T-helper 1 cell treated with Interleukin-12 subunit alpha and Interleukin-12 subunit beta and Interleukin-4 antibody, amounts not matched to agents 30 ng/mL and 1 ng/mL, for 36 hours (primary cell): ENCODE results near the gene MAPKAP1. TPM values are rescaled to one million over a fixed set of nuclear protein-coding genes. Genes with fewer than 3 reads are reported as not detected.

ENCODE experiments used
- intact Hi-C: fragments of 100-400 bp; cut with micrococcal nuclease; formaldehyde crosslinking; loops from one replicate; pipeline ENCODE4 v1.15.1; 2024
- total RNA-seq: library from RNA; stranded (reverse); gene quantifications from 2 replicates; pipeline ENCODE4 v1.2.3, GENCODE V29; 2022

Gene MAPKAP1
- total RNA-seq, 1 donor from 2014 or later = 70.4 TPM

- intact Hi-C loops = no loop called here
Measured at GRCh38 chr9:125613141-125613540, 93.9 kb downstream of the MAPKAP1 start.

GRCh38 chr9:125612616-125613015, 94.4 kb downstream of the MAPKAP1 start:
- intact Hi-C loops = no loop called here

DNA sequence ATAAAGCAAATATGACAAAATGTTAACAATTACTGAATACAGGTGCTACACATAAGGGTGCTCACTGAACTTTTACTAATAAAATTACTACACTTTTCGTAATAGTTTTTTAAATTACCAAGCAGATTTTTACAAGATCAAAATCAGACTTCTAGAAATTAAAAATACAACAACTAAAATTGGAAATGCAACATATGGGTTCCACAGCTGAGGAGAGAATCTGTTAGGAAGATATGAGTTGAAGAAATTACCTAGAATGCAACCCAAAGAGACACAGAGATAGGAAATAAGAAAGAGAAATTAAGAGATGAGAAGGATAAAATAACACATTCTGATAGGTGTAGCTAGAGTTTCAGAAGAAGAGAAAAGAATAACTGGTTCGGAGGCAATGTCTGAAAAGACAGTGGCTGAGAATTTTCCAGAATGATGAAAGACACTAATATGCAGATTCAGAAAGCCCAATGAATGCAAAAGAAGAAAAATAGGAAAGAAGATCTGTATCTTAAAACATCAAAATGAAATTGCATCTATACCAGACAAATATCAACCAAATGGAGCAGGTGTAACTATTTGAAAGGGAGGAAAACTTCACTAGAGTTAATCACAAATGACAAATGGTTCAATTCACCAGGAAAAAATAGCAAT, 95.8 kb downstream of the MAPKAP1 start:
- intact Hi-C loops = no loop called here

GRCh38 chr9:125609744-125610143, 97.3 kb downstream of the MAPKAP1 start:
- intact Hi-C loops = no loop called here

- intact Hi-C loops = no loop called here
Measured at GRCh38 chr9:125608489-125609224, 98.4 kb downstream of the MAPKAP1 start.

GRCh38 chr9:125604196-125604595, 102.8 kb downstream of the MAPKAP1 start:
- intact Hi-C loops = no loop called here

GRCh38 chr9:125603478-125604021, 103.5 kb downstream of the MAPKAP1 start:
- intact Hi-C loops = no loop called here

- intact Hi-C loops = no loop called here
Measured at GRCh38 chr9:125601961-125602360, 105.0 kb downstream of the MAPKAP1 start.

DNA sequence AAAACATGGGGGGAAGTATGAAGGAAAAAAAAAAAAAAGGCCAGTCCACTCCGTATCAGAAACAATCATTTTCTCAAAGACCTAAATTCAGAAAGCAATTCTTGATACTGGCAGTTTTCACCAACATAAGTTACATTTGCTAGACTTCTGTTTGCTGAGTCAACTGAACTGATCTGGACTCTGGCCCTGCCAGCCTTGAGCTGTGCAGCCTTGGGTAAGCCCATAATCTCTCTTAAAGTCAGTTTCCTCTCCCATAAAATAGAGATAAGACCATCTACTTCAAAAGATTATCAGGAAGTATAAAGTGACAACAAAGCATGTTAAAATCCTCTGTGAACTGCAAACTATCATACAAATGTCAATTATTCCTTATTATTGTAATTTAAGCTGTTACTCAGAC, 106.8 kb downstream of the MAPKAP1 start:
- intact Hi-C loops = no loop called here

DNA sequence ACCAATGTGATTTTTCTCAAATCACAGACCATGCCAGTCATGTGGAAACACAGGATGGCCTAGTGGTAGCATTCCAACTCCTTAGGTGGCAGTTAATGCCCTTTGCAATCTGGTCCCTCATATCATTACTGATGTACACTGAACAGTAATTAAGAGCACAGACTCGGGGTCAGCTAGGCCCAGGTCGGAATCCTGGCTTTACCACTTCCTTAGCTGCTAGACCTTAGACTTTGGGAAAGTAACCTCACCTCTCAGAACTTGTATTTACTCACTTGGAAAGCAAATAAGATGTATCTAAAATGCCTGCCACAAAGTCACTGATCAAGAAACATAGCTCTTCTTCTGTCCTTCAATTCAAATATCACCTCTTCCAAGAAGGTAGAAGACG, 112.8 kb downstream of the MAPKAP1 start:
- intact Hi-C loops = no loop called here

- intact Hi-C loops = no loop called here
Measured at GRCh38 chr9:125593581-125594222, 113.3 kb downstream of the MAPKAP1 start.

GRCh38 chr9:125591888-125592287, 115.1 kb downstream of the MAPKAP1 start:
- intact Hi-C loops = no loop called here

DNA sequence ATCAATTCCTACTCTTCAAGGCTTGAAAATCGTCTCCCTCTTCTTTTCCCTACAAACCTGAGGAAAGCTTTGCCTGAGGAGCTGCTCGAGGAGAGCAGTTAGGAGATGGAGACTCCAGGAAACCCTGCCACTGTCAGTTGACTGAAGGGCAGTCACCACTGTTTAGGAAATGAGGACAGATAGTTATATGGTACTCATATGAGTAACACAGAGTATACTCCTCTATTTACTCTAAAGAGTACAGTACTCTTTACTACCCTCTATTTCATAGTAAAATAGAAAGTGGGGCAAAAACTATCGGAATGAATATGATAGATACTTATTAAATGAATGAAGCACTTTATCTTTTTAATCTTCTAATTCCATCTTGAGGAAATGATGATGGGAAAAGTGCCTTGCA, 115.8 kb downstream of the MAPKAP1 start:
- intact Hi-C loops = no loop called here

DNA sequence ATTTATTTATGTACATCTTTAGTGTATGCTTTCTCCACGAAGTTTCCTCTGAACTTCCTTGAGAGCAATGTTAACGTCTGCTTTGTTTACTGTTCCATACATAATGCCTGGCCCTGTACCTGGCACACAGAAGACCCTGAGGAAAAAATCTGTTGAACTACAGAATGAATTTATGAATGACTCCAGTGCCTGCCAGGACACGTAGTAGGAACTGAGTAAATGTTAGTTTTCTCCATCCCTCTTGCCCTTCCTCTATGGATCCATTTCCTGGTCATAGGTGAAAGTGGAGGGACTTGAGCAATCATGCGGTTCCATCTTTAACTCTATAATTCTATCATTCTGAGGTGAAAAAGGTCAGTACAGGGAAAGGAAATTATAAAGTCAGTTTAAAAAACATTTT, 117.7 kb downstream of the MAPKAP1 start:
- intact Hi-C loops = no loop called here

- intact Hi-C loops = no loop called here
Measured at GRCh38 chr9:125587819-125588460, 119.1 kb downstream of the MAPKAP1 start.

DNA sequence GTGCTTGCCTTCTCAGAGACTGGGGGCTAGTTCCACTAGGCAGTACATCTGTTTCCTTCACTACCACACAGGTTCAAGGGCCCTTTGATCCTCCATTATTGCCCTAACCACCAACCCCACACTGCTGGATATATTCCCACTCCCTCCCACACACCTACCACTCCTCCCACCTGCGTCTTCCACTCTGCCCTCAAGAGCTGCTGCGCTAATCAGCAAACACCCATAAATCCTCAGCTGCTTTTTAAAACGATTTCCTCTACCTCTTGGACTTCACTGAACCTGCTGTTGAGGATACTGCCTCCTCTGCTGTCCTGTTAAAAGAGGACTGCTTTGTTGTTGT, 120.9 kb downstream of the MAPKAP1 start:
- intact Hi-C loops = no loop called here

DNA sequence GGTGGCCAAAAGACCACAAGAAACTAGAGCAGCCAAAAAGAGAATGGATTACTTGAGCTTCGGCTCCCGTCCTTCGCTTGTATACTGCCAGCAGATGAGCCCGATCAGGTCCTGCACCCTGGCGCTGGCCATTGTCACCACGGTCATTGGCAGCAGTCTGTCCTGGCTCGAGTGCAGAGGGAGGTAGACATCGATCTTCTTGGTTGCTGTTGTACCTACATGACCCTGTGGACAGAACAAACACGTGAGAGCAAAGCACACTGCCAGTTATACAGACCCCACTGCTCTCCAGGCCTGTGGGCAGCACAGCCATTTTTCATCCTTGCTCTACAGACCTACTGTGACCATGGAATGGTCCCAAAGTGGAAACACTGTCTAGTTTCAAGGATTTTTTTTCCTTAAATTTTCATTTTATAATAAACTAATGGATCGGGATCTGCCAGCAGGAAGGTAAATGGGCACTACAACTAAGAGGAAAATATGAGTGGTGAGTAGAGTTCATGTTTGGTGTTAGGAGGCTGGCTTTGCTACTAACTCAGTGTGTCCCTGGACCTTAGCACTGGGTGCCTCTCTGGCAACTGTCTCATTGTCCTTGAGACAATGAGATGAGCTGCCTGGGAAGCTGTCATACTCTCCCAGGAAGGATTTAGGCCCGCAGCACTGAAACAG, 121.4 kb downstream of the MAPKAP1 start:
- intact Hi-C loops = no loop called here

DNA sequence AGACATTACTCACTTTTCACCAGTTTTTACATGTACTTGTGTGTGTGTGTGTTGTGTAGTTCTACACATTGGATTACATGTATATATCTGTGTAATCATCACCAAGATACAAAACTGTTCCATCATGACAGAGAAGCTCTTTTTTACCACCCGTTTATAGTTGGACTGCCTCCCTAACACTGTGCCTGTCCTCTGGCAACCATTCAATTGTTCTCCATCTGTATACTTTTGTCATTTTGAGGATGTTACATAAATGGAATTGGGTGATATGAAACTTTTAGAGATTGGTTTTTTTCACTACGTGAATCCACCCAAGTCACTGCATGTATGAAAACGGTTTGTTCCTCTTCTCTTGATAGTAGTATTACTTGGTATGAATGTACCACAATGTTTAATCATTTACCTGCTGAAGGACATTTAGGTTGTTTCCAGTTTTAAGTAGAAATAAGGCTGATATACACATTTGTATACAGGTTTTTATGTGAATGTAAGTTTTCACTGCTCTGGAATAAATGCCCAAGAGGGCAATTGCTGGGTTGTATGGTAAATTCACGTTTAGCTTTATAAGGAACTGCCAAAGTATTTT, 126.2 kb downstream of the MAPKAP1 start:
- intact Hi-C loops = no loop called here

GRCh38 chr9:125579030-125579932, 127.7 kb downstream of the MAPKAP1 start:
- intact Hi-C loops = no loop called here
